Stimulated activated CD4-positive, alpha-beta T cell treated with anti-CD3 and anti-CD28 coated beads, TNF-alpha, amount 100 ng/mL, for 48 hours (primary cell): ENCODE data around the gene RTF1.
A peak's percentile ranks its signal among the peaks of the same experiment; 100 is the strongest.

Source experiments
- DNase-seq, 3 donors: peaks; one replicate each; pipeline ENCODE4 v3.0.0-alpha.2; 2020; ENCODE audit warnings: low read depth in 3 of 3

Gene RTF1

GRCh38 chr15:41487802-41488201, 70.9 kb downstream of the RTF1 start:
- peak in 1 of 3 donors; percentile 32 for DNase-seq

- DNase-seq = no peak
These were observed 72.7 kb downstream of the RTF1 start for GRCh38 chr15:41489641-41490040.

GRCh38 chr15:41490355-41490754, 73.5 kb downstream of the RTF1 start:
- peak in 1 of 3 donors; percentile 38 for DNase-seq

GRCh38 chr15:41491889-41492288, 75.0 kb downstream of the RTF1 start:
- no peak for DNase-seq

GRCh38 chr15:41492597-41493204, 75.8 kb downstream of the RTF1 start:
- no peak for DNase-seq

- peak; percentile 79 to 92 (median 84) for DNase-seq
These were observed 76.5 kb downstream of the RTF1 start, which contains the start of gene ITPKA for GRCh38 chr15:41493205-41493901. TSS of gene ITPKA (plus strand) at chr15:41493874. CDS start at chr15:41493928, 54 bp downstream.

- DNase-seq = no peak
These were observed 77.0 kb downstream of the RTF1 start for GRCh38 chr15:41493902-41494189.

- DNase-seq = peak in 1 of 3 donors; percentile 25
These were observed 77.5 kb downstream of the RTF1 start for GRCh38 chr15:41494190-41494921.

- no peak for DNase-seq
These were observed 78.2 kb downstream of the RTF1 start for GRCh38 chr15:41494922-41495735.

GRCh38 chr15:41495736-41496599, 79.1 kb downstream of the RTF1 start:
- no peak for DNase-seq

- no peak for DNase-seq
These were observed 81.8 kb downstream of the RTF1 start for GRCh38 chr15:41498657-41499056.

- no peak for DNase-seq
These were observed 82.4 kb downstream of the RTF1 start for GRCh38 chr15:41499109-41499851.

GRCh38 chr15:41501191-41501917, 84.5 kb downstream of the RTF1 start:
- no peak for DNase-seq

- DNase-seq = no peak
These were observed 85.3 kb downstream of the RTF1 start for GRCh38 chr15:41501931-41502794.

GRCh38 chr15:41502795-41503668, 86.1 kb downstream of the RTF1 start:
- no peak for DNase-seq

- no peak for DNase-seq
These were observed 86.7 kb downstream of the RTF1 start for GRCh38 chr15:41503669-41504010.

- DNase-seq = no peak
These were observed 88.0 kb downstream of the RTF1 start for GRCh38 chr15:41504751-41505492.
